AG04449 (cell line): Measurements from ENCODE around the gene UBAC1.

Source experiments
- CTCF ChIA-PET: fragments of 350-600 bp; formaldehyde crosslinking; extraction: SDS; loops from one replicate; lab custom pipeline; 2021; ENCODE audit warnings: antibody characterized with exemption; lab: Yijun Ruan, JAX
- POLR2A ChIA-PET: fragments of 400-600, 350-600 bp; formaldehyde crosslinking; extraction: SDS; loops from one replicate; lab custom pipeline; 2020; ENCODE audit warnings: antibody characterized with exemption, inconsistent platforms; lab: Yijun Ruan, JAX
- DNase-seq: peaks from one replicate; pipeline ENCODE4 v3.0.0-alpha.2; 2010; ENCODE audit warnings: low read depth, low spot score
- H3K4me3 ChIP-seq: 2 replicates; pipeline ENCODE4 v1.5.1; 2011; ENCODE audit warnings: low read depth, mild to moderate bottlenecking, control low read depth, low read length
- CTCF ChIP-seq: IDR thresholded peaks from one replicate; pipeline ENCODE4 v1.5.1; 2011; ENCODE audit warnings: mild to moderate bottlenecking, moderate library complexity, low read length, control low read depth, inconsistent platforms; ENCODE audit not compliant: insufficient read depth; ENCODE audit errors: missing control alignments

The UBAC1 gene

GRCh38 chr9:135908754-135909204, 52.4 kb downstream of the UBAC1 start:
- CTCF ChIA-PET: interaction anchor here (1.8 kb wide), 1 partner anchor 43 kb away, joined by 6 read pairs; no protein-coding TSS in a partner anchor
- H3K4me3 ChIP-seq: peak overlapping the region; percentile 78
- POLR2A ChIA-PET: no interaction called here
- no peak for TF ChIP-seq CTCF
- DNase-seq: no peak

GRCh38 chr9:135908093-135908753, 53.0 kb downstream of the UBAC1 start:
- POLR2A ChIA-PET: interaction anchor here (0.6 kb wide), 1 partner anchor 22 kb away, joined by 3 read pairs; no protein-coding TSS in a partner anchor
- CTCF ChIA-PET: no interaction called here
- no peak for DNase-seq
- no peak for TF ChIP-seq CTCF
- peak overlapping the region; percentile 78 for H3K4me3 ChIP-seq

DNA sequence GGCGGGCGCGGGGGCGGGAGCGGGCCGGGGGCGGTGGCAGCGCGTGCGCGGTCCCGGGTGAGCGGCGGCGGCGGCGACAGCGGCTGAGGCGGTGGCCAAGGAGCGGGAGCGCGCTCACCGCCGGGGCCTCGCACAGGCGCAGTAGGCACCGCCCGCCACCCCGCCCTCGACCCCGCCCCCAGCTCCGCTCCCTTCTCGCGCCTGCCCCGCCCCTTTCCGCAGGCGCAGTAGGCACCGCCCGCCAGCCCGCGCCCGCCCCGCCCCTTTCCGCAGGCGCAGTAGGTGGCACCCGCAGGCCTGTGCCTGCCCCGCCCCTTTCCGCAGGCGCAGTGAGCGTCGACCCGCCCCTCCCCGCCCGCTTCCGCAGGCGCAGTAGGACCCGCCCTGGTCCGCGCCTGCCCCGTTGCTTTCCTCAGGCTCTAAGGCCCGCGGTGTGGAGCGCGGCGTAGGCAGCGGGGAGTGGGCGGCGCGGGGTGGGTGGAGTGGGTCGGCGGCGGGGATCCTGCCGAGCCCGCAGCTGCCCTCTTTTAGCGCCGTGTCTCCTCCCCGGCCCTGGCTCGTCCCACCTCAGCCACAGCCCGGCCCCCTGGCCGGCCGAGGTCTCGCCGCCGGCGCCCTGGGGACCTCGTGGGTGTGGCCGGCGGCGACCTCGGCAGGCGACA, 53.6 kb downstream of the UBAC1 start, which contains the start of gene CAMSAP1:
TSS of gene CAMSAP1 (minus strand) at position 116 of the 662 bp plus-strand sequence. CDS start 387 bp downstream, outside the sequence.
- ChIA-PET POLR2A (interaction anchor here (0.5 to 0.6 kb wide), 2 partner anchors 23 to 41 kb away, joined by 3 read pairs; no protein-coding TSS in a partner anchor), CTCF (no interaction called here)
- peak; percentile 41 for DNase-seq
- no peak for TF ChIP-seq CTCF
- peak within 1 kb of the TSS; percentile 78 for H3K4me3 ChIP-seq

GRCh38 chr9:135907006-135907430, 54.2 kb downstream of the UBAC1 start:
- POLR2A ChIA-PET: interaction anchor here (0.5 kb wide), 1 partner anchor 42 kb away, joined by 3 read pairs; no protein-coding TSS in a partner anchor
- no peak for DNase-seq
- CTCF ChIA-PET: no interaction called here
- no peak for TF ChIP-seq CTCF
- peak overlapping the region; percentile 60 for H3K4me3 ChIP-seq

GRCh38 chr9:135906291-135907005, 54.7 kb downstream of the UBAC1 start:
- H3K4me3 ChIP-seq: peak overlapping the region; percentile 60
- no peak for TF ChIP-seq CTCF
- ChIA-PET POLR2A (no interaction called here), CTCF (no interaction called here)
- DNase-seq: no peak
